ENCODE data around the gene PPIP5K2.
"Not testable (repeated sequence)": the region's sequence is repeated elsewhere in the genome, so short reads cannot be mapped to it uniquely, and the experiment has no call there.

Gene PPIP5K2

GRCh38 chr5:103119765-103120606 is at the start of gene PPIP5K2, which contains the start of gene GIN1:
PPIP5K2 (plus strand) TSS chr5:103120301; CDS start chr5:103129590, 9,289 bp downstream.
GIN1 (minus strand) TSS chr5:103120138; CDS start chr5:103108707, 11,431 bp downstream.
- DNase-seq (ENCODE audit: low read depth in 1 of 2, low spot score in 1 of 2), result peak; percentile 96 to 97

GRCh38 chr5:103073500-103073899 is 46.6 kb upstream of the PPIP5K2 start:
- not testable (repeated sequence) for DNase-seq (ENCODE audit: low read depth in 1 of 2, low spot score in 1 of 2)

- no peak for DNase-seq (ENCODE audit: low read depth in 1 of 2, low spot score in 1 of 2)
These were observed 44.7 kb upstream of the PPIP5K2 start for GRCh38 chr5:103075442-103075841.

- no peak for DNase-seq (ENCODE audit: low read depth in 1 of 2, low spot score in 1 of 2)
These were observed 40.3 kb upstream of the PPIP5K2 start for GRCh38 chr5:103079796-103080195.

GRCh38 chr5:103086547-103086946 is 33.6 kb upstream of the PPIP5K2 start:
- no peak for DNase-seq (ENCODE audit: low read depth in 1 of 2, low spot score in 1 of 2)

- no peak for DNase-seq (ENCODE audit: low read depth in 1 of 2, low spot score in 1 of 2)
These were observed 30.8 kb upstream of the PPIP5K2 start for GRCh38 chr5:103089272-103089671.

- DNase-seq (ENCODE audit: low read depth in 1 of 2, low spot score in 1 of 2), result no peak
These were observed 29.3 kb upstream of the PPIP5K2 start for GRCh38 chr5:103090791-103091190.

GRCh38 chr5:103092676-103093075 is 27.4 kb upstream of the PPIP5K2 start:
- DNase-seq (ENCODE audit: low read depth in 1 of 2, low spot score in 1 of 2), result no peak

GRCh38 chr5:103093727-103094126 is 26.4 kb upstream of the PPIP5K2 start:
- DNase-seq (ENCODE audit: low read depth in 1 of 2, low spot score in 1 of 2), result no peak

- no peak for DNase-seq (ENCODE audit: low read depth in 1 of 2, low spot score in 1 of 2)
These were observed 25.4 kb upstream of the PPIP5K2 start for GRCh38 chr5:103094737-103095136.

GRCh38 chr5:103098993-103099392 is 21.1 kb upstream of the PPIP5K2 start:
- no peak for DNase-seq (ENCODE audit: low read depth in 1 of 2, low spot score in 1 of 2)

GRCh38 chr5:103101079-103101750 is 18.9 kb upstream of the PPIP5K2 start:
- no peak for DNase-seq (ENCODE audit: low read depth in 1 of 2, low spot score in 1 of 2)

GRCh38 chr5:103102234-103102633 is 17.9 kb upstream of the PPIP5K2 start:
- DNase-seq (ENCODE audit: low read depth in 1 of 2, low spot score in 1 of 2), result no peak

GRCh38 chr5:103108086-103108485 is 12.0 kb upstream of the PPIP5K2 start:
- no peak for DNase-seq (ENCODE audit: low read depth in 1 of 2, low spot score in 1 of 2)

- no peak for DNase-seq (ENCODE audit: low read depth in 1 of 2, low spot score in 1 of 2)
These were observed 10.8 kb upstream of the PPIP5K2 start for GRCh38 chr5:103109277-103109676.

GRCh38 chr5:103110403-103110802 is 9.7 kb upstream of the PPIP5K2 start:
- no peak for DNase-seq (ENCODE audit: low read depth in 1 of 2, low spot score in 1 of 2)

- DNase-seq (ENCODE audit: low read depth in 1 of 2, low spot score in 1 of 2), result no peak
These were observed 8.6 kb upstream of the PPIP5K2 start for GRCh38 chr5:103111468-103111867.

GRCh38 chr5:103112910-103113309 is 7.2 kb upstream of the PPIP5K2 start:
- DNase-seq (ENCODE audit: low read depth in 1 of 2, low spot score in 1 of 2), result no peak

- DNase-seq (ENCODE audit: low read depth in 1 of 2, low spot score in 1 of 2), result no peak
These were observed 5.7 kb upstream of the PPIP5K2 start for GRCh38 chr5:103114440-103114839.

- DNase-seq (ENCODE audit: low read depth in 1 of 2, low spot score in 1 of 2), result no peak
These were observed 2.6 kb upstream of the PPIP5K2 start for GRCh38 chr5:103117471-103117991.

GRCh38 chr5:103119070-103119764 is 884 bp upstream of the PPIP5K2 start:
- DNase-seq (ENCODE audit: low read depth in 1 of 2, low spot score in 1 of 2), result no peak

Data from activated CD4-positive, alpha-beta T cell treated with anti-CD3 and anti-CD28 coated beads, Interleukin-2, amount 50 U/mL, for 24 hours (primary cell).